DMS114 treated with DMSO at 0.1 percent for 48 hours (cell line): ENCODE measurements around the gene BFAR.
"Not testable (repeated sequence)": the region's sequence is repeated elsewhere in the genome, so short reads cannot be mapped to it uniquely, and the experiment has no call there.

Experiments used
- DNase-seq: peaks from one replicate; lab custom pipeline; 2025; ENCODE audit not compliant: unreplicated experiment; lab: John Stamatoyannopoulos, UW

BFAR gene

GRCh38 chr16:14685870-14686793 is 53.4 kb downstream of the BFAR start:
- not testable (repeated sequence) for DNase-seq

- DNase-seq, result not testable (repeated sequence)
Observed at GRCh38 chr16:14694129-14694528, 61.4 kb downstream of the BFAR start, which contains the start of gene PLA2G10. PLA2G10 (minus strand) TSS chr16:14694308; CDS start chr16:14694229, 79 bp downstream.

GRCh38 chr16:14701859-14702258 is 69.1 kb downstream of the BFAR start:
- DNase-seq, result not testable (repeated sequence)

- not testable (repeated sequence) for DNase-seq
Observed at GRCh38 chr16:14702672-14703071, 69.9 kb downstream of the BFAR start.

GRCh38 chr16:14703156-14704011 is 70.6 kb downstream of the BFAR start, which contains the start of gene NPIPA3:
NPIPA3 (plus strand) TSS chr16:14703411; CDS start chr16:14708944, 5,533 bp downstream.
- DNase-seq, result not testable (repeated sequence)
